ENCODE measurements around the gene BCR. TPM values are rescaled to one million over a fixed set of nuclear protein-coding genes. Genes with fewer than 3 reads are reported as not detected.
A peak's percentile ranks its signal among the peaks of the same experiment; 100 is the strongest.

BCR gene
- total and polyA plus RNA-seq, 2 of the 13 experiments (the other 11 are each of a cell fraction or from before 2014, with no cell fraction given), result 19.9 to 33.6 TPM

- TF ChIP-seq ZFAT (CRISPR knock-in tag; conservative IDR thresholded peaks at IDR 0.05), result no peak
- no peak for TF ChIP-seq ZNF383 (CRISPR knock-in tag; IDR thresholded peaks at IDR 0.05; ENCODE audit: borderline replicate concordance)
- no peak for TF ChIP-seq SOX5 (CRISPR knock-in tag; IDR thresholded peaks at IDR 0.05; ENCODE audit: borderline replicate concordance)
- no peak for TF ChIP-seq ZFP36 (IDR thresholded peaks at IDR 0.05; ENCODE audit: borderline replicate concordance, low read depth, low read length, partially characterized antibody)
- TF ChIP-seq CBX5 (CRISPR knock-in tag; IDR thresholded peaks at IDR 0.05; ENCODE audit: borderline replicate concordance), result no peak
- no peak for TF ChIP-seq ZNF160 (CRISPR knock-in tag; IDR thresholded peaks at IDR 0.05)
- TF ChIP-seq SP4 (CRISPR knock-in tag; IDR thresholded peaks at IDR 0.05), result no peak
- TF ChIP-seq ZNF331 (CRISPR knock-in tag; IDR thresholded peaks at IDR 0.05), result no peak
- no peak for TF ChIP-seq KMT2B (CRISPR knock-in tag; IDR thresholded peaks at IDR 0.05)
- no peak for TF ChIP-seq MEIS1 (CRISPR knock-in tag; IDR thresholded peaks at IDR 0.05; ENCODE audit: borderline replicate concordance)
- TF ChIP-seq ZBTB33 (CRISPR knock-in tag; IDR thresholded peaks at IDR 0.05), result peak; percentile 98
- peak; percentile 56 for TF ChIP-seq CTCF (CRISPR knock-in tag; IDR thresholded peaks at IDR 0.05)
- no peak for TF ChIP-seq ZNF329 (CRISPR knock-in tag; IDR thresholded peaks at IDR 0.05; ENCODE audit: low read depth)
- TF ChIP-seq DRAP1 (CRISPR knock-in tag; IDR thresholded peaks at IDR 0.05), result no peak
- no peak for TF ChIP-seq ATF5 (CRISPR knock-in tag; IDR thresholded peaks at IDR 0.05; ENCODE audit: low read depth)
- no peak for TF ChIP-seq MIER3 (CRISPR knock-in tag; IDR thresholded peaks at IDR 0.05; ENCODE audit: borderline replicate concordance)
- no peak for TF ChIP-seq BCLAF1 (IDR thresholded peaks at IDR 0.05)
- TF ChIP-seq TSC22D2 (CRISPR knock-in tag; IDR thresholded peaks at IDR 0.05; ENCODE audit: borderline replicate concordance), result no peak
- no peak for TF ChIP-seq ZNF598 (CRISPR knock-in tag; IDR thresholded peaks at IDR 0.05; ENCODE audit: borderline replicate concordance)
- 0 out of 2 replicates have a peak, but pooled peaks have one; percentile 14 for TF ChIP-seq RAD21 (CRISPR knock-in tag; IDR thresholded peaks at IDR 0.05)
- TF ChIP-seq CREBL2 (CRISPR knock-in tag; IDR thresholded peaks at IDR 0.05; ENCODE audit: borderline replicate concordance), result no peak
- TF ChIP-seq ZNF547 (CRISPR knock-in tag; IDR thresholded peaks at IDR 0.05), result no peak
Observed at GRCh38 chr22:23240639-23241389, 60.5 kb downstream of the BCR start (continued).
